Limb (tissue), 2 donors: ENCODE measurements around the gene ANTXRL.
"Not testable (repeated sequence)": the region's sequence is repeated elsewhere in the genome, so short reads cannot be mapped to it uniquely, and the experiment has no call there.

ENCODE experiments used
- DNase-seq, 2 donors: peaks; one replicate each; pipeline ENCODE4 v3.0.0-alpha.2; 2016; ENCODE audit errors: extremely low spot score in 2 of 2

The ANTXRL gene

DNA sequence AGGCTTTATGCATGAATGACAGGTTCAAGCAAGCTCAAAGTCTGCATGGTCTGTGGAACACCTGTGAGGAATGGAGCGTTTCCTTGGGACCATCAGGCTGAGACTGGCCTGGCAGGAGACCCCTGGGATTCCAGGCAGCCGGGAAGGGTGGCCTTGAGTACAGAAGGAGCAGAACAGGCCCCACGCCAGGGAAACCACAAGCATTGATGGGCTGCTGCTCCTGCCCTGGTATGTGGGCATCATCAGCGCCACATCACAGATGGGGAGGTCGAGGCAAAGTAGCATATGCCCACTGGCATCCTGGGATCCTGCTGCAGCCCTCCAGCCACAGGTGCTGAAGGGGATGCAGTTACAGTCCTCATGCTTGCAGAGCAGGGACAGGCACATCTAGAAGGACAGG, 40.9 kb downstream of the ANTXRL start:
- no peak for DNase-seq

GRCh38 chr10:46328853-46329689, 42.3 kb downstream of the ANTXRL start:
- peak in 1 of 2 donors; percentile 21 for DNase-seq

GRCh38 chr10:46329690-46330016, 42.9 kb downstream of the ANTXRL start:
- peak in 1 of 2 donors; percentile 26 for DNase-seq

DNA sequence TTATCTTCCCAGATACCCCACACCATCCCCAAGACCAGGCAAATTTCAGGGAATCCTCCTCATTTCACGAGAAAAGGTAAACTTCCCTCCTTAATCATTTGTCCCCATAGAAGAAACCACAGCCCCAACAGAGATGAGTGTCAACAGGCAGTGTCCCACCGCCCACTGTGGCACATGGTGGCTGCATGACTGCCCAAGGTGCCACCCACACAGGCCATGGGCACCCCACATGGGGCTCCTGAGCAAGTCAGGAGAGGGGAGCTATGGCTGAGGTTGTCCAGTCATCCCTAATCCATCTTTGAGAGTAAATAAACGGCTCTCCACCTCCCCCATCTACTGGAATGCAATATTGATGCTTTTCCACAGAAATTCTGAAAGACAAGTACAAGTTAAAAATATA, 44.1 kb downstream of the ANTXRL start:
- no peak for DNase-seq

- not testable (repeated sequence) for DNase-seq
Observed at GRCh38 chr10:46365484-46365883, 78.7 kb downstream of the ANTXRL start.

- DNase-seq: not testable (repeated sequence)
Observed at GRCh38 chr10:46367209-46367608, 80.4 kb downstream of the ANTXRL start.

GRCh38 chr10:46367666-46368240, 81.0 kb downstream of the ANTXRL start:
- DNase-seq: not testable (repeated sequence)

DNA sequence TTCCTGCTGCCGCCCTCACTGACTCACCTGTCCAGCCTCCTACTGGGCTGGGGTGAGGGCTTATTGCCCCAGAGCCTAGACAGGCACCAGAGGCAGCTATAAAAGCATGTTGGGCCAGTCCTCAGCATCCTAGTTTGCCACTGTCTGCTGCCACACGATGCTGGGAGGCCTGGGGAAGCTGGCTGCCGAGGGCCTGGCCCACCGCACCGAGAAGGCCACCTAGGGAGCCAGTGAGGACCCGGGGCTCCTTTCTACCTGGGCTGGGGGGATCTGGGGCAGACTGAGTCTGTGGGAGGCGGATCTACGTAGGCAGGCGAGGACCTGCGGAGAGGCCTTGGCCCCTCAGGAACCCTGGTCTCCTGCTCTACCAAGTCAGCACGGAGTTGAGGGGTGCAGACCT, 82.2 kb downstream of the ANTXRL start:
- DNase-seq: not testable (repeated sequence)

DNA sequence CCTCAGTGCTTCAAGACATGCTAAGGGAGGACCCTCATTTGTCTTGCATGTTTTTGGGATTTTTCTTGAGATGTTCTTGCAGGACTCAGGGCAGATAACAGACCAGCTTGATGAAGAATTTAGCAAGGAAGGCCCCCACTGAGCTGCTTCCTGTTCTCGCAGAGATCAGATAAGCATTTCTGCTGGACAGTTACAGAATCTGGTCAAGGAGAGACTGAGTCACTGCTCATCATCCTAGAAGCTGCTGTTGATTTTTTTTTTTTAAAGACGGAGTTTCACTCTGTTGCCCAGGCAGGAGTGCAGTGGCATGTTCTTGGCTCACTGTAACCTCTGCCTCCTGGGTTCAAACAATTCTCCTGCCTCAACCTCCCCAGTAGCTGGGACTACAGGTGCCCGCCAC, 87.6 kb downstream of the ANTXRL start:
- DNase-seq: not testable (repeated sequence)

DNA sequence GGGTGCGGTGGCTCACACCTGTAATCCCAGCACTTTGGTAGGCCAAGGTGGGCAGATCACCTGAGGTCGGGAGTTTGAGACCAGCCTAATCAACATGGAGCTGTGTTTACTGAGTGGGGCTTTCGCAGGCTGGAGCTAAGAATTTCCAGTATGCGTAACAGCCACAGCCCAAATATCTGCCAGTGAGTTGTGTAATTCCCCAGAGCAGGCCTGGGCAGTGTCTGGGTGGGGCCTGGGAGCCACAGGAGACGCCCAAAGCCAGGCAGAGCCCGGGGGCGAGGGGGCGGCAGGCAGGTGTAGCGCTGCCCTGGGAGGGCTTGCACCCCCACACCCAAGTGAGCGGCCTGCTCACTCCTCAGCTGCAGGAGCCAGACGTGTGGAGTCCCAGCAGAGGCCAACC, 88.6 kb downstream of the ANTXRL start, which contains the start of gene ANXA8L1:
Gene ANXA8L1 (plus strand): TSS at position 371 of the 400 bp plus-strand sequence. CDS start 76 bp downstream, outside the sequence.
- DNase-seq: not testable (repeated sequence)

GRCh38 chr10:46377022-46377421, 90.2 kb downstream of the ANTXRL start:
- not testable (repeated sequence) for DNase-seq

- not testable (repeated sequence) for DNase-seq
Observed at GRCh38 chr10:46377651-46378050, 90.9 kb downstream of the ANTXRL start.

DNA sequence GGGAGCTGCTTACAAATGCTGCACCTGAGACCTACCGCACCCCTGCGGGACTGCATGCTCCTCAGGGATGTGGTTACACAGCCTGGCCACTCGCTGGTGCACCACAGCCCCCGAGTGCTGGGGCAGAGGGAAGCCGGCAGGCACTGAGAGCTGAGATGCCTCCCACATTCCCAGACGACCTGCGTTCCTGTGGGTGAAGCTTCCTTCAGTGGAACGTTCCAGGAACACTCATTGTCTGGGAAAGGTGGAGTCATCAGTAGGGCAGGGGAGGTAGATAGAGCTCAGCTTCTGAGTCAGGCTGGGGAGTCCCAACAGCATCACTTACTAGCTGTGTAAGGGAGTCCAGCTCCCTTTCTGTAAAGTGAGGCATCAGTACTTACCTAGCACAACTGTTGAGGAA, 91.3 kb downstream of the ANTXRL start:
- not testable (repeated sequence) for DNase-seq

DNA sequence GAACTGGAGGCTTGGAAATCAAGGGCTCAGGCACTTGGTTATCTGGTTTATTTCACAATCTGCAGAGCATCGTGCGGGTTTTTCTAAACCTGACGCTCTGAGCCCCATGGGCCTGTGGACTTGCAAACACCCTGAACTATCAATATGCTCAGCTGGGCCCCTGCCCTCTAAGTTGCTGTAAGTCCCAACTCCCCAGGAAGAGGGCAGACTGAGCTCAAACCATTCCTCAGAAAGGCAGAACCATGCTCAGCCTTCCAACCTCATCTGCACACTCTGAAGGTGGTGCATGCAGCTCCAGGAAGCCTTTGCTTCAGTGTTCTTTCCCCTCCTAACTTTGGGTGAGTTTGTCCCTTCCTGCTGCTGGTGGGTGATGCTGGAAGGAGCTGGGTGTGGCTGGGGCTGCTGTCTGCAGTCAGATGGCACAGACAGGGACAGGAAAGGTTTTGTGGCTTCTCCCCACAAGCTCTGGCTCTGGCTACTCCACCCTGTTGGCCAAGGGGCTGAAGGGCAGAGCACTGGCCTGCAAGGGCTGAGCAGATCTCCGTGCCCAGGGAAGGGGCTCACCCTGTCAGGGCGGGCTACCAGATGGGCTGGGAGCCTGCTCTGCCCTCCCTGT, 92.5 kb downstream of the ANTXRL start:
- not testable (repeated sequence) for DNase-seq
